Effector memory CD4-positive, alpha-beta T cell (primary cell): ENCODE data around the gene LAMC2.
A peak's percentile ranks its signal among the peaks of the same experiment; 100 is the strongest.

Experiments used
- DNase-seq, 3 donors: peaks; one replicate each; pipeline ENCODE4 v3.0.0-alpha.2; 2020
- H3K27ac ChIP-seq: 2 replicates; pipeline ENCODE4 v1.7.0; 2013; ENCODE audit warnings: mild to moderate bottlenecking, low read length, moderate library complexity; ENCODE audit not compliant: insufficient read depth, poor library complexity, severe bottlenecking
- H3K27me3 ChIP-seq: replicated peaks from 2 replicates; pipeline ENCODE4 v1.7.0; 2013; ENCODE audit warnings: mild to moderate bottlenecking, low read length; ENCODE audit not compliant: insufficient read depth, control insufficient read depth, poor library complexity, severe bottlenecking
- H3K36me3 ChIP-seq: 2 replicates; pipeline ENCODE4 v1.7.0; 2013; ENCODE audit warnings: mild to moderate bottlenecking, low read length, moderate library complexity; ENCODE audit not compliant: control insufficient read depth, insufficient read depth
- H3K4me1 ChIP-seq: 2 replicates; pipeline ENCODE4 v1.7.0; 2013; ENCODE audit warnings: low read length, mild to moderate bottlenecking; ENCODE audit not compliant: control insufficient read depth, insufficient read depth, poor library complexity, severe bottlenecking
- H3K4me3 ChIP-seq: 2 replicates; pipeline ENCODE4 v1.7.0; 2013; ENCODE audit warnings: low read length, low read depth, mild to moderate bottlenecking; ENCODE audit not compliant: insufficient read depth, poor library complexity, severe bottlenecking
- H3K9me3 ChIP-seq: 2 replicates; pipeline ENCODE4 v1.7.0; 2013; ENCODE audit warnings: mild to moderate bottlenecking, low read length, moderate library complexity; ENCODE audit not compliant: control insufficient read depth

The LAMC2 gene

DNA sequence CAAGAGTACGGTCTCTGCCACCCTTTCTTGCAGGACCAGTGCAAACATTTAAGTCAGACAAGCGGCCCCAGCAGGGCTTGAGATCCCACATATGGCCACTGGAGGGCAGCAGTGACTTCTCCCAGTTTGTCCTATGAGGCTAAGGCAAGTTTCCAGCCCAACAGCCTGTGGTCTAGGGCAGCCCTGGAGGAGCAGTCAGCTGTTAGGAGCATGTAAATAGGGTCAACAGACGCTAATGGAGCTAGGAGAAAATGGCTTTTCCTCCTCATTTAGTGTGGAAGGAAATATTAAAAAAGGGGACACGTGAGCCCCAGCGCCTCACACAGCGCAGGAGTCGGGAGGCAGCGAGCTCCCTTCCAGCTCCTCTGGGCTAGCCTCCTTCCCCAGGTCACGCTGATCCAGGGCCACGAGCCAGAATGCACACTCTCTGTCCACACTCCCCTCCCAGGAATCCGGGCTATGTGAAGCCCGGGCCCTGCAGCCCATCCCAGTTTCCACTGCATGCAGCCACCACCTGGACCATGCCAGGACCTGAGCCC lies 95.6 kb downstream of the LAMC2 start:
- H3K27me3 ChIP-seq: no peaks in the 10 kb centered on the region
- no peaks in the 10 kb centered on the region for H3K9me3 ChIP-seq
- no peak overlapping the region for H3K27ac ChIP-seq
- DNase-seq: peak in 2 of 3 donors; percentile 27 to 40
- no peaks in the 10 kb centered on the region for H3K36me3 ChIP-seq
- H3K4me3 ChIP-seq: no peak overlapping the region
- H3K4me1 ChIP-seq: no peaks in the 10 kb centered on the region

DNA sequence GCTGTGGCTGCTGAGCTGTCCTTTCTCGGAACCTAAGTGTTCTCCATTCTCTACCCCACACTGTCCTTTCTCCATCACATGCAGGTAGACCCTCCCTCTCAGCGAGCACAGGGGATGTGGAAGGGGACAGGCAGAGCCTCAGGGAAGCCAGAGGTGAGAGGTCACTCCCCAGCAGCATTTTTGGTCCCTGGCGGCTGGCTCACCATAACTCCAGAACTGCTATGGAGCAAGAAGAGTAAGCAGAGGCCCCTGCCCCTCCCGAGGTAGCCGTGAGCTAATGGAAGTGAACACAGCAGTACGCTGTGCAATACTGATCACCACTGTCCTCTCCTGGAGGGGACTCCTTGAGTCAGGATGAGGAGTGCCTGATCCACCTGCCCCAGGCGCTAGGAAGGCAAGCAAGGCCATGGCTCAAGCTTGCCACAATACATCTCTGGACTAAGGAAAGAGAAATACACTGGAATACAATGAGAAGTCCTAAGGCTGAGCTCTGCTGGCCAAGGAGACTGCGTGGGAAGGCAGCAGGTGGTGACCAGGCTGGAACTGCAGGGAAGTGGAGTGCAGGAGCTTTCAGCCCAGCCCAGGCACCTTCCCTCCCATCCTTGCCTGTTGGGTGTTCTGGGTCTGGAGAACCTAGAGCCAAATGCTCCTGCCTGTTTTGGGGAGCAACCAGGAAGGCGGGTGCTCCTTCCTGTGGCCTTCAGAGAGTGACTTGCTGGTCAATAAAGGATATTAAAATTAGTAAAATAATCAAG lies 96.2 kb downstream of the LAMC2 start:
- no peaks in the 10 kb centered on the region for H3K4me1 ChIP-seq
- H3K27ac ChIP-seq: no peak overlapping the region
- H3K36me3 ChIP-seq: no peaks in the 10 kb centered on the region
- H3K4me3 ChIP-seq: no peak overlapping the region
- no peaks in the 10 kb centered on the region for H3K9me3 ChIP-seq
- no peaks in the 10 kb centered on the region for H3K27me3 ChIP-seq
- DNase-seq: no peak

DNA sequence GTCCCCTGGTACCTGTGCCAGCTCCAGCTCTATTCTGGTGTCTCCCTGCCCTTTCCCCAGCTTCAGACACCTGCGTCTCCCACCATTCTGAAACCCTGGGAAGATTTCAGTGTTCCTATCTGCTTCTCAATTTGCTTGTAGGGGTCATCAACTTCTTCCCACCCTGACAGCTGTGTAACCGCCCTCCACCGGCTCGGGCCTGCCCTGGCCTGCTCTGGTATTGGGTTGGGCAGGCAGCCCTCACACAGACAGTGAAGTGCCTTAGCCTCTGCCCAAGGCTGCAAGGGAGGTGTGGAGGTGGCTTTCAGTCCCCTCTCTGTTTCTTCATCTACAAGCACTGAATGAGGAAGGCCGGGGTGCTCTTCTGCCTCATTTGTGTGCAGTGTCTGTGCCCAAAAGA lies 97.2 kb downstream of the LAMC2 start:
- Histone ChIP-seq H3K4me1 (no peaks in the 10 kb centered on the region), H3K27ac (no peak overlapping the region)
- no peak for DNase-seq

DNA sequence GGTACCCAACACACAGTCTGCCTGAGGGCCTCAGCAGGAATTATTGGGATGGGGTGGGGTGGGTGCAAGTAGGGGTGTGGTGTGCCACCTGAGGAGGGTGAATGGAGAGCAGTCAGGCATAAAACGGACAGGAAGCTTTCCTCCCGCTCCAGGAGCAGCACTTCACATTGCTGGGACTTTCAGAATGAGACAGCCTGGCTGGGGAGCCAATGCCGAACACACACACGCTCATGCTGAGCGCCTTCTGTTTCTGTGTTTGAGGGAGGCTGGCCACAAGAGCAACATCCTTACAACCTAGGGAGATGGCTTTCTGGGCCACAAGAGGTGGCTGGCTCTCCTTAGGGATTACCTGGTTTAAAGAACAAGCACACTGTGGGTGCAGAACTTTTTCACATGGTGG lies 98.0 kb downstream of the LAMC2 start:
- Histone ChIP-seq H3K27ac (no peak overlapping the region), H3K9me3 (no peaks in the 10 kb centered on the region), H3K4me1 (no peaks in the 10 kb centered on the region), H3K27me3 (no peaks in the 10 kb centered on the region), H3K36me3 (no peaks in the 10 kb centered on the region), H3K4me3 (no peak overlapping the region)
- DNase-seq: no peak

More for the DNA sequence above, 97.2 kb downstream of the LAMC2 start:
- no peaks in the 10 kb centered on the region for H3K36me3 ChIP-seq
- H3K9me3 ChIP-seq: no peaks in the 10 kb centered on the region
- no peak overlapping the region for H3K4me3 ChIP-seq
- H3K27me3 ChIP-seq: no peaks in the 10 kb centered on the region

DNA sequence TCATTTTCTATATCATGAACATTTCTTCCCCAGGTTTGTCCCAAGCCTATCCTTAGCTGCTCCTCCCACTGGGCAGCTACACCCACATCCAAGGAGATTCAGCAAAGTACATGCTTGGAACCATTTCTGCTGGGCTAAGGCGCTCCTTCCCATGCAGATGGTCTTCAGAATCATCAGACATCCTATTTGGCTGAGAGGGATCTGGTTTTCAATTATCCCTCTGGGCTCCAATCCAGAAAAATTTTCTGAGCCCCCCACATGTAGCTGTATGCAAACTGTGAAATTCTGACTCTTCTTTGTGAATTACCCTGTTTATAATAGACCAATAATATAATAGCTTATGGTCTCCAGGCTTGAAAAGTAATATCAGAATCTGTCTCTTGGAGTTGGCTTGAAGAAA lies 99.2 kb downstream of the LAMC2 start:
- H3K9me3 ChIP-seq: no peaks in the 10 kb centered on the region
- no peaks in the 10 kb centered on the region for H3K36me3 ChIP-seq
- H3K27me3 ChIP-seq: no peaks in the 10 kb centered on the region
- no peaks in the 10 kb centered on the region for H3K4me1 ChIP-seq
- no peak for DNase-seq
- H3K27ac ChIP-seq: no peak overlapping the region
- no peak overlapping the region for H3K4me3 ChIP-seq

DNA sequence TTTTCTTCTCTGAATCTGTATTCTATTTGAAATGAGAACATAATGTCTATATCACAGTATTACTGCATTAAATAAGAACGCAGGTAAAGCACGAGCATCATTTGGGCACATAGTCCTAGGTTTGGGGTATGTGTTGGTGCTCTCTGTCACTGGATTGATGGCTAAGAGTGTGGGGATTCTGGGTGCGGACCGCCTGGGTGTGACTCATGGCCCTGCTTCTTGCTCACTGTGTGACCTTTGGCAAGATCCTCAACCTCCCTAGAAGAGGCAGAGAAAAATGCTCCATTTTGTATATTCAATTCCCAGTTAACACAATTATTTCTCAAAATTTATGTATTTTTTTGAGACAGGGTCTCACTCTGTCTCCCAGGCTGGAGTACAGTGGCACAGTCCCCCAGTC lies 99.7 kb downstream of the LAMC2 start:
- no peaks in the 10 kb centered on the region for H3K4me1 ChIP-seq
- H3K27me3 ChIP-seq: no peaks in the 10 kb centered on the region
- DNase-seq: no peak
- H3K4me3 ChIP-seq: no peak overlapping the region
- H3K36me3 ChIP-seq: no peaks in the 10 kb centered on the region
- H3K27ac ChIP-seq: no peak overlapping the region
- no peaks in the 10 kb centered on the region for H3K9me3 ChIP-seq

DNA sequence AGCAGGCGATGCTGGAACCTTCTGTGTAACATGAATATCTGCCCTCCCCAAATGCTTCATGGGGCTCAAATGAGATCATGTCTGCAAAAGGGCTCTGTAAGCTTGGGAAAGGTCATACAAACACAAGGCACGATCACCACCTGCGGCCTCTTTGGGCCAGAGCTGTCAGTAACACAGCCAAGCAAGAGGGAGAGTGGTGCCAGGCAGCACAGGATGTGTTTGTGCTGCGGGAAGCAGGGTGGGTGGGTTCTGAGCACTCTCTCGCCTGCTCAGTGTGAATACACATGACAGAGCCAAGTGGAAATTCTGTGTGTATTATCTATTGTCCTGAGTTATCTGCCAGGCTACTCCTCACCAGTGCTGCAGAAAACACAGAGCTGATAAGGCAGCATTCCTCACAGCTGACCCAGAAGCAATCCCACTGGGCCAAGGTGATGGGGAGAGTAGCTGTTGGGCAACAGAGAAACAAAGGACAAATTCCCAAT lies 101.2 kb downstream of the LAMC2 start:
- Histone ChIP-seq H3K4me1 (no peaks in the 10 kb centered on the region), H3K9me3 (no peaks in the 10 kb centered on the region), H3K27ac (no peak overlapping the region), H3K4me3 (no peak overlapping the region), H3K36me3 (no peaks in the 10 kb centered on the region), H3K27me3 (no peaks in the 10 kb centered on the region)
- DNase-seq: no peak

DNA sequence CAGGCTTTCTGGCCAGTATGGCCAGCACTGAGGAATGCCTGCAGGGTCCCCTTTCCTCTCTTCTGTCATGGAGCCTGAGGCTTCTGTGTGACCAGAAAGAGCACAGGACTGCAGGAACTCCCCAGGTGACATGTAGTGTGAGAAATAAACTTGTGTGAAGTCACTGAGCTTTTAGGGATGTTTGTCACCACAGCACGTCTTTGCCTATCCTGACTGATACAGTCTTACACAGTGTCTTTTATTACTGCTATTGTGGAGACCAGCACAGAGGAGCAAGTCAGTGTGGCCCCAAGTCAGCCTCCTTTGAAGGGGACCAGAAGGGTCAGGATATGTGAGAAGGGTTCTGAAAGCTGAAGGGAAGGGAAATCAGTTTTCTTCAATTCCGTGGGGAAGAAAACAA lies 102.5 kb downstream of the LAMC2 start:
- H3K4me1 ChIP-seq: no peaks in the 10 kb centered on the region
- no peak overlapping the region for H3K27ac ChIP-seq
- H3K27me3 ChIP-seq: no peaks in the 10 kb centered on the region
- H3K4me3 ChIP-seq: no peak overlapping the region
- H3K36me3 ChIP-seq: no peaks in the 10 kb centered on the region
- no peaks in the 10 kb centered on the region for H3K9me3 ChIP-seq
- DNase-seq: no peak

DNA sequence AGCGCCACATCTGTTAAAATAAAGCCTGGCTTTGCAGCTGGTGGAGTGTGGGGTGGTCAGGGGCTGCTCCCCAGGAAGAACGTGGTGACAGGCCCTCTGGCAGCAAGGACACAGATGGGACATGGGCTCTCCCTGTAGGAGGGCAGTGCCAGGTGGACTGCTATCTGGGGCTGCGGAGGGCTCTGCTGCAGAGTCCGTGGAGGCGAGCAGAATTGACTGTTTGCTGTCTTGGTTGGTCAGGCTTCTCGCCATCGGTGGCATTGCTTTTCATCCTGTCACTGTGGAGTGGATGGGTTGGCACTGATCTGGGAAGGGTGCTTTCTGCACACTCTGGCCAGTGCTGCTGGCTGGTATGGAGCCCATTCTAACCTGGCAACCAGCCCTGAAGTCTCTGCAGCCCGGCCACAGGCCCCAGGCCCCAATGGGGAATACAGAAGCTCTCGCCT lies 103.0 kb downstream of the LAMC2 start:
- DNase-seq: no peak
- H3K9me3 ChIP-seq: no peaks in the 10 kb centered on the region
- H3K27ac ChIP-seq: no peak overlapping the region
- no peaks in the 10 kb centered on the region for H3K27me3 ChIP-seq
- H3K4me1 ChIP-seq: no peaks in the 10 kb centered on the region
- no peaks in the 10 kb centered on the region for H3K36me3 ChIP-seq
- no peak overlapping the region for H3K4me3 ChIP-seq

DNA sequence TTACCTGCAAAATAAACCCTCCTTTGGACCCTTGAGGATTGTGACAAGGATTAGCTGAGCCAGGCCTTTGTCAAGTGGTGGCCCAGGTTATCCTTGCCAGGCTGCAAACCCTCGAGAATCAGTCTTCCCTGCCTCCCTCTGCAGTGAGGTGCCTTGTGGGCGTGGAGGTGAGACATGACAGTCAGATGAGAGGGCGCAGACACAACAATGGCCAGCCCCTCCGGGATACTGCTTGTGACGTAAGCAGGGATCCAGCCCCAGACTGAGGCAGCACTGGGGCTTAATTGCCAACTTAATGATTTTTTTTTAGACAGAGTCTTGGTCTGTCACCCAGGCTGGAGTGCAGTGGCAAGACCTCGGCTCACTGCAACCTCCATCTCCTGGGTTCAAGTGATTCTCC lies 104.6 kb downstream of the LAMC2 start:
- H3K4me3 ChIP-seq: no peak overlapping the region
- H3K9me3 ChIP-seq: no peaks in the 10 kb centered on the region
- no peak for DNase-seq
- no peaks in the 10 kb centered on the region for H3K36me3 ChIP-seq
- H3K27me3 ChIP-seq: no peaks in the 10 kb centered on the region
- no peak overlapping the region for H3K27ac ChIP-seq
- no peaks in the 10 kb centered on the region for H3K4me1 ChIP-seq
